ENCODE results near the gene HPS6.
A peak's percentile ranks its signal among the peaks of the same experiment; 100 is the strongest.

Gene HPS6

DNA sequence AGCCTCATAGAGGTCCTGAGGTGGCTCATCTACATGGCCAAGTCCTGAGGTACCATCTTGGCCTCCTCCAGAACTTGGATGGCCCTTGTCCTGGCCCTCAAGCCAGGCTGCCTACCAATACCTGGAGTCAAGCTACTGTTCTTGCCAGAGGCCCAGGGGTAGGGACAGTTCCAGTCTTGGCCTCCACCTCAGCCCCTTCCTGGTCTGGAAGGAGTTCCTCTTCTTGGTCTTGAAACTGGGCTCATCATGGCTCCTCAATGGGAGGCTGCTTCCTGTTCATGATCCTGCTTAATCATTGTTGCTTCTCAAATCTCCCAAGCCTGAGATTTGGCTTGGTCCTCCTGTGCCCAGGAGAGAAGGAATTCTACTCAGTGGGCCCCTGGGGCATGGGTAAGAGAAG, 3.9 kb downstream of the HPS6 start:
- no peak for DNase-seq (ENCODE audit: low spot score)

DNA sequence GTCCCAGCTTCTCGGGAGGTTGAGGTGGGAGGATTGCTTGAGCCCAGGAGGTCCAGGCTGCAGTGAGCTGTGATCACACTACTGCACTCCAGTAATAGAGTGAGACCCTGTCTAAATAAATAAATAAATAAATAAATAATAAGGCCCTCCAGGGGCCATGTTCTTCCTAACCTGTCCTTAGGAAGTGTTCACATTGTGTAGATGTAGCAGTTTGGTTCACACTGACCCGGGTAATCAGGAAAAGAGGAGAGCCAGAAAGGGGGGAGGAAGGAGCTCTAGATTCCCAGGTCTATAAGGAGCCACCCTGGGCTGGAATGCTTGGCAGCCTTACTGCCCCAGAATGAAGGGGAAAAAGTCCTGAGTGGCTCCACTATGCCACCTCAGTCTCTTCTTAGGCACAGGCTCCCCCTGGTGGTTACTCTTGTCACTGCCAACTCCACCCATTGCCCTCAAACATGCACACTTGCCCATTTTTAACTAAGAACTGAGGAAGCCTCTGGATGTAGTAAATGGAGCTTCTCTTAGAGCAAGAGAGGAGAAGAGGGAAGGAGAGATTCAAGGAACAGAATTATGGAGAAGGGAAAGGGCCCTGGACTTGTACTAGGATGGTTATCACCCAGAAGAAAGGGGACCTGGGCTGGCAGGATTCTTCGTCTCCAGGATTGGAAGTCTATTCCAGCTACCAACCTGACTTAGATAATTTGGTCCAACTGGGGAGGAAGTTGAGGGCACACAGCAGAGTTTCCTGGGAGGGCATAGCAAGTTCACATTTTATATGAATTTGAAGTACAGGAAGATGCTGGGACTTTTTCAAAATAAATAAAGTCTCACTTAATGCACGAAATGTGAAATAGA, 7.8 kb downstream of the HPS6 start:
- peak; percentile 40 for DNase-seq (ENCODE audit: low spot score)

DNA sequence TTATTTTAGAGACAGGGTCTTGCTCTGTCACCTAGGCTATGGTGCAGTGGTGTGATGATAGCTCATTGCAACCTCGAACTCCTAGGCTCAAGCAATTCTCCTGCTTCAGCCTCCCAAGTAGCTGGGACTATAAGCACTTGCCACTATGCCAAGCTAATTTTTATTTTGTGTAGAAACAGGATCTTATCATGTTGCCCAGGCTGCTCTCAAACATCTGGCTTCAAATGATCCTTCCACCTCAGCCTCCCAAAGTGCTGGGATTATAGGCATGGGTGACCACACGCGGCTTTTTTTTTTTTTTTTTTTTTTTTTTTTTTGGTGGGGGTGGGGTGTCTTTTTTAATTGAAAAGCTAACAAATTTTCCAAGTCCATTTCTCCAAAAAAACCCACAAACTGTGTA, 18.4 kb downstream of the HPS6 start:
- no peak for DNase-seq (ENCODE audit: low spot score)

DNA sequence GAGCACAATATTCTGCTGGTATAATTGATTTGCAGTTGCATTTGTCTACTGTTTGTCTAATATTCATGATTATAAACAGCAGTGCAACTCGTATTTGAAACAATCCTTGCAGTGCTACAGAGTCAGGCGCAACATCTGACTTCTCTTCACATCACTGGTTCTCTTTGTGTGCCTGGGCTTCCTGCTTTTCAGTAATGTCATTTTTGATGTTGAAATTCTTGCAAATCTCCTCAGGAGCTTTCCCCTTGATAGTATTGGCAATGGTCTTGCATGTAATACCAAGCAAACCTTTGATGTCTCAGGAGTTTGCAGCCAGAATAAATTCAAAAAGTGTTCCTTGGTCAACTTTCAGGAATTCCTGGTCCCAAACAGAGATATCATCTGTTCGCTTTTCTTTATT, 20.2 kb downstream of the HPS6 start:
- no peak for DNase-seq (ENCODE audit: low spot score)

DNA sequence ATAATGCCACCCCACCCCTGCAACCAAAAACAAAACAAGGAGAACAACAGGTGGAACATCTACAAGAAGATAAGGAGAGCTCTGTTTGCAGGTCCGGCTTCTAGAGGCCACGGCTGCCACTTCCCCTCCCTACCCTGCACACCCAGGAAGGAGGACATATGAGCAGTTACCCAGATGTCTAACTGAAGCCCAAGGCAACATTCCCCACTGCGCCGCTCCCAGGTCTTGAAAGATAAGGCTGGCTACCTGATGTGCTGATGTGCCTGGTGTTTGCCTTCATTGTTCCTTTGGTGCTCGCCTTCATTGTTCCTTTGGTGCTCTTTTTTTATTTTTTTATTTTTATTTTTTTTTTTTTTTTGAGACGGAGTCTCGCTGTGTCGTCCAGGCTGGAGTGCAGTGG, 21.0 kb downstream of the HPS6 start:
- no peak for DNase-seq (ENCODE audit: low spot score)

DNA sequence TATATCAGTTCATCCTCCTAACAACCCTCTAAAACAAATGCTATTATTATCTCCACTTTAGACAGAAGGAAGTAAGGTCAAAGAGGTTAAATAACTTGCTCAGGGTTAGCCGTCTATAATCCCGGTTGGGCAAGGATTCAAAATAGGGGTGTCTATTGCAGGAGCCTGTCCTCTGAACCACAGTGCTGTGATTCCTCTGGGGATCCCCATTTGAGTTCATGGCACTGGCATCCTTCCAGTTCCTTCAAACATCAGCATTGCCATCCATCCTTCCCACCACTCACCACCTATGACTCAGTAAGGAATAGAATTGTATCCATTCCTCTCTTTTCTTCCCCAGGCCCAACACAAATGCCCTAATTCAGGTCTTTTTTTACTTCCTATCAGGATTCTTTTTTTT, 25.6 kb downstream of the HPS6 start:
- DNase-seq (ENCODE audit: low spot score): peak; percentile 20

DNA sequence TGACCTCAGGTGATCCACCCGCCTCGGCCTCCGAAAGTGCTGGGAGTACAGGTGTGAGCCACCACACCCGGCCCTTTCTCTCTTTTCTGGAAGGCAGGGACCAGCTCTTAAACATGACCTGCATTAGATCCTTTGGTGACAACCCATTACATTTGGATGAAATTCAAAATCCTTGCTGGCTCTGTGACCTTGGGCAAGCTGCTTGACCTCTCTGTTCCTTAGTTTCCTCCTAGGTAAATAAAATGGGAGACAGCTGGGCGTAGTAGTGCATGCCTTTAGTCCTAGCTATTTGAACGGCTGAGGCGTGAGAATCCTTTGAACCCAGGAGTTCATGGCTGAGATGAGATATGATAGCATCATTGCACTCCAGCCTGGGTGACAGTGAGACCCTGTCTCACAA, 31.3 kb downstream of the HPS6 start:
- no peak for DNase-seq (ENCODE audit: low spot score)

DNA sequence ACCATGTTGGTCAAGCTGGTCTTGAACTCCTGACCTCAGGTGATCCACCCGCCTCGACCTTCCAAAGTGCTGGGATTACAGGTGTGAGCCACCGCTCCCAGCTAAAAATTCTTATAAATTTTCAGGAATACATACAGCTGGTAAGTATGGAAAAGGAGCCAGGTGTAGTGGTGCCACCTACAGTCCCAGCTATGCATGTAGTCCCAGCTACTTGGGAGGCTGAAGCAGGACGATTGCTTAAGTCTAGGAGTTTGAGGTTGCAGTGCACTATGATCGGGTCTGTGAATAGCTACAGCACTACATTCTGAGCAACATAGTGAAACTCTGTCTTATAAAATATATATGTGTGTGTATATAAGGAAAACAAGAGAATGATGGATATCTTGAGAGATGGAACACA, 36.0 kb downstream of the HPS6 start:
- DNase-seq (ENCODE audit: low spot score): no peak

DNA sequence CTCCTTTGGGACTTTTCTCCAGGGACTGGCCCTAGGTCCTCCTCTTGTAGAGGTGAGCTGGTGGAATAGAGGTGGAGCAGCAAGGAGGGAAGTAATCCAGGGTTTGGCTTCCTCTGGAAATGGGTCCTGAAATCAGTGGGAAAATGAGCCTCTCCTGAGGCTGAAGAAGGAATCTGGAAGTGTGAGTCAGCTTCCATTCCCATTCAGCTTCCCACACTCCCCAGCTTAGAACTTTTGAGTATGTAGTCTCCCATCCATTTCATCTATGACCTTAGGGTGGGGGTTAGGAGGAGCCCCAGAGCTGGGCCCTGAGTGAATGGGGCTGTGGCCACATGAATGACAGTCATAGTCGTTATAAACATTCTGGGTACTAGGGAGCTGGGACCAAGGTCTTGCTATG, 37.3 kb downstream of the HPS6 start:
- no peak for DNase-seq (ENCODE audit: low spot score)

DNA sequence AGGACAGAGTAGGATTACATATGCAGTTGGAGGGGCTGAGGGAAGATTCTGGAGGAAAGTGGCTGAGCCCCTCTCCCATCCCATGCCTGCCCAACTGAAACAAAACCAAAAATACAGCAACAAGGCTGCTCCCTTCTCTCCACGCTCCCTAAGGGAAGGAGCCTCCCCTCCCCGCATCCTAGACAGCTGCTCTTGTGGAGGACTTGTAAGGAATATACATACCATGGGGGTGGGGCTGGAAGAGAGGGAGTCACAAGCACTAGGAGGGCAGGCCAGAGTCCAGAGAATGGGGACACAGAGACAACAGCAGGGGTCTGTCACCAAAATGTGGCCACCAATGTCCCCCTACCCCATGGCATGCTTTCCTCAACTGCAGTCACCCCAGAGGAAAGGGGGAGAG, 41.8 kb downstream of the HPS6 start:
- DNase-seq (ENCODE audit: low spot score): no peak

DNA sequence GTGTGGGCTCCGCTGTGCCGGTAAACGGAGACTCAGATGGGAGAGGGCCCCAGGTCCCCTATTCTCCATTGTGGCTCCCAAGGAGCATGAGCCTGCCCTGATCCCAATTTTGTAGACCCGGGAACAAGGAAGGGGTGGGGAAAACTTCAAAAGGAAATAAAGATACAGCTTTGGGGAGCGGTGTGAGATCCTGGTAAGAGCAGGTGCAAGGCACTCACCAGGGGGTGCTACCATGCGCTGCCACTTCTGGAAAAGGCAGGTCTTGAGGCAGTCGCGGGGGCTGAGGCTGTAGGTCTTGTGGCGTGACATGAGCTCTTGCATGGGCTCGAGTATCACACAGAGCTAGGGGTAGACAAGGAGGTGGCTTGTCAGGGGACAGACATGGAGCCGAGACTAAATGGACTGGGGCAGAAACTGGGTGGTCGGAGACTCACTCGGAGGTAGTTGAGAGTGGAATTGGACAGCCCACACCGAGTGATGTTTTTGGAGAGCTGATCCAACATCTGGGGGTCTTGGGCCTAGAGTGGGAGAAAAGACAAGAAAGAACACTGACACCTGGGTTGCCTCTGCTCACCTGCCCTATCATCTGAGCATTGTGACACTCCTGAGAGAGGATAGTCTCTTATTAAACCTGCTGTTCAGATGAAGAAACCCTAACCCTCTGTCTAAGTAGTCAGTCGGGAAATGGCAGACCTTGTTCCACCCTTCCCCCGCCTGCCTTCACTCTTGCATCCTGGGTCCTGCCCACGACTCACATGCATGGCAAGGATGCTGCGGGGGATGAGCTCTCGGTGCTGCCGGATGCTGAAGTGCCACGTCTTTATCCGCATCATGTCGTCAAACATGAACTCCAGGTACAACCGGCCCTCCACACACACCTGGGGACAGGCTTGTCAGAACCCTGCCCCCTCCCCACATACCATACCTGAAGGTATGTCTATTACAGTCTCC, 44.3 kb downstream of the HPS6 start:
- DNase-seq (ENCODE audit: low spot score): no peak

DNA sequence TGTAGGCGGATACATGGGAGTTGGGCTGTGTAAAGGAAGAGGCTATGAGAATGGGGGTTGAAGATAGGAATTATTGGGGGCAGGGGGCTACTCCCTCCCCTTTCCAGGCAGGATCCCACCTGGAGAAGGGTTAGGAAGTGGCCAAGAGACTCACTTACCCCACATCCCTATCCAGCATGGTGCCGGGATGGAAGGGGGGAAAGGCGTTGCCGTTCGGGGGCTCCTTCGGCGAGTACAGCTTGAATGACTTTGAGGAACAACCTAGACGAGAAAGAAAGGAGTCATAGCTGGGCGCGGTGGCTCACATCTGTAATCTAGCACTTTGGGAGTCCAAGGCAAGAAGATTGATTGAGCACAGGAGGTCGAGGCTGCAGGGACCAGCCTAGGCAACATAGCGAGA, 46.1 kb downstream of the HPS6 start:
- DNase-seq (ENCODE audit: low spot score): no peak

DNA sequence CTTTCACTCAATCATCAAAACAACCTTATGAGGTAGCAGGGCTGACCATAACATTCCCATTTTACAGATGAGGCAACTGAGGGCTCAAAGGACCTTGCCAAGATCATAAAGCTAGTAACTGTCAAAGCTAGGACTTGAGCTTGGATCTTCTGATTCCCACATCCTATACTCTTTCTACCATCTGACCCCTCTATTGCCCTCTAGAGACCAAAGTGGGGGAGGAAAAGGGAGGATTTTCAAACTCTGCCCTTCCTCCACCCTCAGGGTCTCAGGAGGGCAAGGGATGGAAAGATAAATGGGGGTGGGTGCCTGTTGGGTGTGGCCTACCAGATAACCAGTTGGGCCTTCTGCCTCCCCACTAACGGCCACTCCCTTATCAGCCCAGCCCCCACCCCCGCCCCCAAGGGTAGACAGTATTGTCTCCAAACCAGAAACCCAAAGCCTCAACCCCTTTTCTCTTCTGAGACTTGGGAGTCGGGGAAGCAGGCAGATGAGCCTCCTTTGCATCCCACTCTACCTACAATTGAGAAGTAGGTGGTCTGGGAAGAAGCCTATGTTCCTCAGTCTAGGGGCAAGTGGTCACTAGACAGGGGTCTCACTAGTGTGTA, 47.2 kb downstream of the HPS6 start:
- DNase-seq (ENCODE audit: low spot score): no peak

DNA sequence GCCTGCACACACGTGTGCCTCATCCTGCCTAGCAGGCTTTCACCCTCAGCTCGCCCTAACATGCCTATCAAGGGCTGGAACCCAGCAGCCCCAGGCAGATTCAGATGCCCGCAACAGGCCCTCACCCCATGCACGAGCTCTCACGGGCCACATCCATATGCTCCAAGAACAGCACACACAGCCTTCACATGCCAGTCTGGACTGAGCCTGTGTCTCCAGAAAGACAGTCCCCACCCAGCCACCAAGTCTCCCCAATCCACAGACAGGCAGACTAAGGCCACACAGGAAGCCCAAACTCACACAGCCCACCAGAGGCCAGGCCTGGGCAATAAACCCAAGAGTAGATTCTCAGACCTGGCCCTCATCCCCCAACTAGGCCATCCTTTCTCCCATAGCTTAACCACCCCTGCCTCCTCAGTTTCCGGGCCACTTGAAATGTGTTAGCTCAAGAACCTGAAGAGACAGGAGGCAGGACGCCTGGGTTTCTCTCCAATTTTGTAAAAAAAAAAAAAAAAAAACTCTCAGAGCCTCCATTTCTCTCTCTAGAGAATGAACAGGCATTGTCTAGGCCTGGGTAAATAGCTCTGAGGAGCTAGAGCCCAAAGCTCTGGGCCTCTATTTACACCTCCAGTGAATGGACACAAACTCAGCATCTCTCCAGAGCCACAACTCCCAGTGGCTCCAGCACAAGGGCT, 48.3 kb downstream of the HPS6 start:
- DNase-seq (ENCODE audit: low spot score): no peak

DNA sequence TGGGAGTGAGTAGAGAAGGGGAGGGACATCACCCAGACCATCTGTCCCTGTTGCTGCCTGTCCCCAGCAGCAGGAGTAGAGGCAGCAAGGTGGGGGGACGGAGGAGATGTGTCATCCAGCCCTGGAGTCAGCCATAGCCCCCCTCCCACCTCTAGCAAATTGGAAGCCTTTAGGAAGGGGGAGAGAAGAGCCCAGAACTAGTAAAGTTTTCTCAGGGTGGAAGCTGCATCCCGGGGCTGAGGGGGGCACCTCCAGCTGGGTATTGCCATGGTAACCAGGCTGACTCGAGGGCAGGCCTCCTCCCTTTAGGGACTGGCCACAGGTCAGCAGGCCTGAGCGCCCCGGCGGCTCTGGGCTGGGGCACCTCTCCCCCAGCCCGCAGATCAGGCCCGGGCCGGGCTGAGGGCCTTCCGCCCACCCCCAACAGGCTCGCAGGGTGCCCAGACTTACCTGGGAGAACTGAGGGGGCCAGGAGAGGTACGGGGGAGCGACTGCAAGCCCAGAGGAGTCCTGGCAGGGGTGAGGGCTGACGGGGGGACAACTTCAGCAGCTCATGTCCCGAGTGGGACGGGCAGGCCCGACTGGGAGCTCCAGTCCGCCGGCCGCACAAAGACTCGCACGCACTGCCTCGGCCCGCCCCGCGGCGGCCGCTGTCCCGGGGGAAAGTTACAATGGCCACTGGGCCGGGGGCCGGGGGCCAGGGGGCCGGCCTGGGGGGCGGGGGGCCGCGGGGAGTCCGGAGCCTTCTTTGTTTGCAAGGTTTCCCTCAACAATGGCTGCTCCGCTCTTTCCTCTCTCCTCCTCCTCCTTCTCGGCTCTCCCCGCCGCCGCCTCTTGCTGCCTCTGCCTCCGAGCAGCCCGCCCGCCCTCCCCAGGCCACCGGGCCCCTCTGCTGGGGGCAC, 49.1 kb downstream of the HPS6 start:
- DNase-seq (ENCODE audit: low spot score): no peak

DNA sequence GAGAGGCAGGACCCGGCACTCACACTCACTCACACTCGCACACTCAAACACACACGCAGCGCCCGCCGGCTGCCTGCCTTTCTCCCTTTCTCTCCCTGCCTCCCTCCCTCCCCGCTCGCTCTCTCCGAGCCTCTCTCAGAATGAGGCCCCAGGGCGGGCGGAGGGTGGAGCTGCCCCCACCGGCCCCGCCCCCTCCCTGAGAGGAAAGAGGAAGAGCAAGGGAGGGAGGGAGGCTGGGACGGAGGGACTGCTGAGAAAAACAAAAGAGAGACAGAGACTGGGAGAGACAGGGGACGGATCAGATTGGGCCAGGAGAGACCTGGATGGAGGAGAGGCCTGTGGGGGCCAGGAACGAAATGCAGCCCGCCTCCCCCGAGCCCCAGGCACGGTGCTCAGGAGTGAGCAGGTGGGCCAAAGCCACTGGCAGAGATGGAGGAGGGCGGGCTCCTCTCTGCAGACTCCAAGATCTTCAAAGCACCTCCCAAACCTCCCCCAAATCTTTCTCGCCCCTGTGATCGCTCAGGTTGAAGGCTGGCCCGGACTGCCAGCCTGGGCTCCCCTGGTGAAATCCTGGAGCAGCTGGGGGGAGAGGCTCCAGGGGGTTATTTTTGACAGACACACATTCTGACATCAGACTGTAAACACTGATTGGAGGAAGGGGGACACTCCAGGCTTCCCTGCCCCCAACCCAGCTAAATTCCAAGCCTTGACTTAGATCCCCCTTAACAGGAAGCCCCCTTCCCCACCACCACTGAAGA, 49.9 kb downstream of the HPS6 start:
- peak; percentile 44 for DNase-seq (ENCODE audit: low spot score)

DNA sequence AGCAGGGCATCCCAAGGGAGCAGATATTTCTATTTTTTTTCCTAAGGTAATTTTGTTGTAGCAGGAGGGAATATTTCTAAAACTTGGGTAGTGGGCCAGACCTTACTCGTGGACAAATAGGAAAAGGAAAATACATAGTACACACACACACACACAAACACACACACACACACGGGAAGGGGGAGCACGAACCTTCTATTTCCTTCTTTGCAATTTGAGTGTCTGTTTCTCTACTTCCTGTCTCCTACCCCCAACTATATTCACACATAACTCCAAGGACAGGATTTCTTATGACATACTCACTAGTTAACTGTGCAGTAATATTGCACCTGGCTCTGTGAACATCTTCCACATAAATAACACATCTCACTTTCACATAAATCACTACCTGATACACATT, 50.6 kb downstream of the HPS6 start:
- no peak for DNase-seq (ENCODE audit: low spot score)

DNA sequence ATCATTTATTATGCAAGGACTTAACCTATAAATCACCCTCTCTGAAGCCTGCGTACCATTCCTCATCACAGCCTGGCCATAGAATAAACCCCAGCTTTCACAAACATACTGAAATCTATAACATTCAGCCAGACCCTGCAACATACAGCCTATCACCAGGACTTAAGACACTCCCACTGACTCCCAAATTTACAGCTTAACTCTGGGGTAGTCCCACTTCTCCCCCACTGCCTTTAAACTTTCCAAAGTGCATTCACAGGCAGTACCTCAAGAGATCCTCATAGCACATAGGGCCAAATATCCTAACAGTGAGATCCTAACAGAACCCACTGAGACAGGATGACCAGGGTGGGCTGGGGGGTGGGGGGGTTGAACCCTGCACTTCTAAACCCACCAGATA, 51.5 kb downstream of the HPS6 start:
- no peak for DNase-seq (ENCODE audit: low spot score)
